AG04449 (cell line): ENCODE data around the gene C11orf21.

Source experiments
- CTCF ChIA-PET: fragments of 350-600 bp; formaldehyde crosslinking; extraction: SDS; loops from one replicate; lab custom pipeline; 2021; ENCODE audit warnings: antibody characterized with exemption; lab: Yijun Ruan, JAX
- POLR2A ChIA-PET: fragments of 400-600, 350-600 bp; formaldehyde crosslinking; extraction: SDS; loops from one replicate; lab custom pipeline; 2020; ENCODE audit warnings: antibody characterized with exemption, inconsistent platforms; lab: Yijun Ruan, JAX
- DNase-seq: peaks from one replicate; pipeline ENCODE4 v3.0.0-alpha.2; 2010; ENCODE audit warnings: low read depth, low spot score
- H3K4me3 ChIP-seq: 2 replicates; pipeline ENCODE4 v1.5.1; 2011; ENCODE audit warnings: low read depth, mild to moderate bottlenecking, control low read depth, low read length
- TF ChIP-seq, protein P1 (sequence below): IDR thresholded peaks from one replicate; pipeline ENCODE4 v1.5.1; 2011; ENCODE audit warnings: mild to moderate bottlenecking, moderate library complexity, low read length, control low read depth, inconsistent platforms; ENCODE audit not compliant: insufficient read depth; ENCODE audit errors: missing control alignments

Gene C11orf21

DNA sequence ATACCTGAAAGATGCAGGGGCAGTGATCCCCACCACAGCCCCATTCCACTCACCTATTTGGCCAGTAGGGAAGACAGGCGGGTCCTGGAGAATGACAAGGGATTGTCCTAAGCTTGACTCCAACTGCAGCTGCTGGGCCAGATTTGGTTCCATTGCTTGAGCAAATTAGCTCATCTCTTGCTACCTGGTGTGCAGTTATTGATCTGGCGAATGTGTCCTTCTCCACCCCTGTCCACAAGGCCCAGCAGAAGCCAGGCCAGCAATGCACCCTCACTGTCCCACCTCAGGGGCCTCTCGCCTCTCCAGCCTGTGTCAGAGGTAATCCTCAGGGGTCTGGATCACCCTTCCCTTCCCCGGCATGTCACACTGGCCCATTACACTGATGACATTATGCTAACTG, 23.4 kb upstream of the C11orf21 start:
- POLR2A ChIA-PET: no interaction called here
- no peak overlapping the region for H3K4me3 ChIP-seq
- DNase-seq: no peak
- TF ChIP-seq, protein P1, sequence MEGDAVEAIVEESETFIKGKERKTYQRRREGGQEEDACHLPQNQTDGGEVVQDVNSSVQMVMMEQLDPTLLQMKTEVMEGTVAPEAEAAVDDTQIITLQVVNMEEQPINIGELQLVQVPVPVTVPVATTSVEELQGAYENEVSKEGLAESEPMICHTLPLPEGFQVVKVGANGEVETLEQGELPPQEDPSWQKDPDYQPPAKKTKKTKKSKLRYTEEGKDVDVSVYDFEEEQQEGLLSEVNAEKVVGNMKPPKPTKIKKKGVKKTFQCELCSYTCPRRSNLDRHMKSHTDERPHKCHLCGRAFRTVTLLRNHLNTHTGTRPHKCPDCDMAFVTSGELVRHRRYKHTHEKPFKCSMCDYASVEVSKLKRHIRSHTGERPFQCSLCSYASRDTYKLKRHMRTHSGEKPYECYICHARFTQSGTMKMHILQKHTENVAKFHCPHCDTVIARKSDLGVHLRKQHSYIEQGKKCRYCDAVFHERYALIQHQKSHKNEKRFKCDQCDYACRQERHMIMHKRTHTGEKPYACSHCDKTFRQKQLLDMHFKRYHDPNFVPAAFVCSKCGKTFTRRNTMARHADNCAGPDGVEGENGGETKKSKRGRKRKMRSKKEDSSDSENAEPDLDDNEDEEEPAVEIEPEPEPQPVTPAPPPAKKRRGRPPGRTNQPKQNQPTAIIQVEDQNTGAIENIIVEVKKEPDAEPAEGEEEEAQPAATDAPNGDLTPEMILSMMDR: no peak
- CTCF ChIA-PET: interaction anchor here (0.6 to 1.3 kb wide), 3 partner anchors 19 to 208 kb away, joined by 3 read pairs; no protein-coding TSS in a partner anchor

DNA sequence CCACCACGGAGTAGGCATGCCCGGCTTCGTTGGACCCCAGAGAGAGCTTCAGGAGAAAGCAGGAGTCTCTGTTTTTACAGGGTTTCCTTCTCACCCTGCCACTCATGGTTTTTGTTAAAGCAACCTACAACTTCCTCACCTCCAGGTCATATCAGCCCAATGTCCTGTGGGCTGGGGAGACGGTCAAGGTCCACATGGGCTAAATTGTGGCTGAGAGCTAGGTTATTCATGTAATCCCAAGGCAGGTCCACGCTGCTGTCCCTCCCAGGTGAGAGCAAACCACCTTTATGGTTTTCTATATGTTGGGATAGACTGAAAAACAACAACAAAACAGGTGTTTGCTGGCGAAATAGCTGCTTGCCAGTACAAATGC, 19.6 kb upstream of the C11orf21 start:
- TF ChIP-seq, protein P1: no peak
- ChIA-PET POLR2A (no interaction called here), CTCF (interaction anchor here (1.5 kb wide), 1 partner anchor 16 kb away, joined by 4 read pairs; no protein-coding TSS in a partner anchor)

DNA sequence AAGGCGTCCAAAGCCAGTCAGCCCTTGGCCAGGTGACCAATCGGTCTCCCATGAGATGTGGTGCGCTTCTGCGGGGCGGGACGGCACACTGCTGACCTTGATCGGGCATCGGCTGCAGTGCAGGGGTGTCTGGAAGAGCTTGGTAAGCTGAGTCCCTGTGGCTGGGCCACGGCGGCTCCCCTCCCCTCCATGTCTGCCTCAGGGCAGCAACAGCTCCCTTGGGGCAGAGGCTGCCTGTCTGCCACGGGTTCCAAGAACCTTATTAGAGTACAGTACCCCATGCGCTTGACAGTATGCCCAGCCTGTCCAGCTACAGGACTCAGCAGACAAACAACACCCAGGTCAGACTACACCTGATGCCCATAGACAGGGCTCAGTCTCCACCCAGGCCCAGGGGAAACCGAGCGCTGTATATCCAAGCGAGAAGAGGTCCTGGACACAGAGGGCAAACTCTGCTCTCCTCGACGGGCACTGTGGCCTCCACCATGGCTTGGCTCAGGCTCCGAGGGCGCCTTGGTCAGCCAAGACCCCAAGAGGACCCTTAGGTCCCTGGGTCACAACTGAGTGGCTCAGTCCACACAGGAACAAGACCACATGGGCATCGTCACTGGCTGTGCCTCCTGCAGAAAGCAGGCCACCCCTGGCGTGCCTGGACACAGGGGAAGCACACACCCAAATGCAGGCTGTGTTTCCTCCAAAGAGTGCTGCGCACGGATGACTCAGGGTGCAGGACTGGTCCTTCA, 19.0 kb upstream of the C11orf21 start:
- DNase-seq: no peak
- TF ChIP-seq, protein P1: no peak
- ChIA-PET POLR2A (no interaction called here), CTCF (interaction anchor here (1.5 kb wide), 1 partner anchor 16 kb away, joined by 4 read pairs; no protein-coding TSS in a partner anchor)
- H3K4me3 ChIP-seq: no peak overlapping the region

More for the DNA sequence above, 19.6 kb upstream of the C11orf21 start:
- no peak for DNase-seq
- no peak overlapping the region for H3K4me3 ChIP-seq

DNA sequence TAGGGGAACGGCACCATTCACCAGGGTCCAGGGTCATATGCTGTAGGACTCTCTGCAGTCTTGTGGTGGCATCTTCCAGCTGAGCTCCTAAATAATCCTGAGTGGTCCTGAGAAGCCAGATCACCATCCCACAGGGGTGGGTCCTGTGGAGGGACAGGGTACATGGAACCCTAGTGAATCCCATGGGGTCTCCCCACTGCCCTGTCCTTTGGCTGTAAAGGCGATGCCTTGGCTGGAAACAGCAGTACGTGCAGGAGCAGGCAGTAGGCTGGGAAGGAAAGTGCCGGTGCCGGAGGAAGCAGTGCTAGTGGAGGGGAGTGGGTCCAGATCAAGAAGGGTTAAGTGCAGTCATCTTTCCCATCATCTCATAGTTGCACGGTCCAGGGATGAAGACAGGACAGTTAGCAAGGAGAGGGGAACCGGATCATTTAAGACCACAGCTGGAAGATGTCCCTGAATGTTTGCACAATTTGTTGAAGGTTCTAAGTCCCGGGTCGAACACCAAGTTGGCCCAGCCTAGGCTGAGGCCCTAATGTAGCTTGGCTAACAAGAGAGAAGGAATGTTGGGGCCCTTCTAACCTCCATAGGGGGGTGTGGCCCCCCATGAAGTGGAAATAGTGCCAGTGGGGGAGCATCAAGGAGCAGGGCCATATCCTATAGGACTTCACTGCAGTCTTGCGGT, 18.2 kb upstream of the C11orf21 start:
- DNase-seq: no peak
- TF ChIP-seq, protein P1: no peak
- no peak overlapping the region for H3K4me3 ChIP-seq
- ChIA-PET POLR2A (no interaction called here), CTCF (no interaction called here)

DNA sequence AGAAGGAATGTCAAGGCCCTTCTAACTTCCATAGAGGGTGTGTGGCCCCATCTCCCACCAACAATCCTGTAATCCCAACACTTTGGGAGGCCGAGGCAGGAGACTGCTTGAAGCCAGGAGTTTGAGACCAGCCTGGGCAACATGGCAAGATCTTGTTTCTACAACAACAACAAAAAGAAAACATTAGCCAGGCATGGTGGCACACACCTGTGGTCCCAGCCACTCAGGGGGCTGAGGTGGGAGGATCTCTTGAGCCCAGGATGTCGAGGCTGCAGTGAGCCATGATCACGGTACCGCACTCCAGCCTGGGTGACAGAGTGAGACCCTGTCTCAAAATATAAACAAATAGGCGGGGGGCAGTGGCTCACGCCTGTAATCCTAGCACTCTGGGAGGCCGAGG, 17.0 kb upstream of the C11orf21 start:
- ChIA-PET CTCF (interaction anchor here (1.1 kb wide), 1 partner anchor 14 kb away, joined by 3 read pairs; no protein-coding TSS in a partner anchor), POLR2A (no interaction called here)
- no peak overlapping the region for H3K4me3 ChIP-seq
- TF ChIP-seq, protein P1: no peak
- no peak for DNase-seq

DNA sequence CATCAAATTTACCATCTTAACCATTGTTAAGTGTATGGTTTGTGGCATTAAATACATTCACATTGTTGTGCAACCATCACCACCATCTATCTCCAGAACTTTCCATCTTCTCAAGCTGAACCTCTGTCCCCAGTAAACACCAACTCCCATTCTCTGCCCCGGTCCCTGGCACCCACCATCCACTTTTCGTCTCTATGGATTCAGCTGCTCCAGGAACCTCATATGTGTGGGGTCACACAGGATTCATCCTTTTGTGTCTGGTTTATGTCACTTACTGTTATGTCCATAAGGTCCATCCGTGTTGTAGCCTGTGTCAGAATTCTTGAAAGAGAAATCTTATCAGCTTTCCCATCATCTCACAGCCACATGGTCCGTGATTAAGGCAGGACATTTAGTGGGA, 16.4 kb upstream of the C11orf21 start:
- ChIA-PET CTCF (interaction anchor here (1.1 kb wide), 1 partner anchor 13 kb away, joined by 3 read pairs; no protein-coding TSS in a partner anchor), POLR2A (no interaction called here)
- TF ChIP-seq, protein P1: no peak
- no peak overlapping the region for H3K4me3 ChIP-seq
- DNase-seq: no peak
